ENCODE measurements around the gene TMEM131L.
A peak's percentile ranks its signal among the peaks of the same experiment; 100 is the strongest.
"Not testable (repeated sequence)": the region's sequence is repeated elsewhere in the genome, so short reads cannot be mapped to it uniquely, and the experiment has no call there.

TMEM131L gene

GRCh38 chr4:153507310-153508073 is 41.3 kb downstream of the TMEM131L start:
- DNase-seq = no peak

GRCh38 chr4:153509212-153509611 is 43.1 kb downstream of the TMEM131L start:
- not testable (repeated sequence) for DNase-seq

GRCh38 chr4:153509724-153510123 is 43.6 kb downstream of the TMEM131L start:
- DNase-seq = no peak

GRCh38 chr4:153510252-153511001 is 44.3 kb downstream of the TMEM131L start:
- DNase-seq = no peak

- no peak for DNase-seq
Measured at GRCh38 chr4:153511104-153511503, 44.9 kb downstream of the TMEM131L start.

- no peak for DNase-seq
Measured at GRCh38 chr4:153512162-153512852, 46.1 kb downstream of the TMEM131L start.

- no peak for DNase-seq
Measured at GRCh38 chr4:153512952-153513500, 46.9 kb downstream of the TMEM131L start.

GRCh38 chr4:153513596-153513995 is 47.4 kb downstream of the TMEM131L start:
- no peak for DNase-seq

- DNase-seq = no peak
Measured at GRCh38 chr4:153514001-153514526, 47.9 kb downstream of the TMEM131L start.

- DNase-seq = no peak
Measured at GRCh38 chr4:153514688-153515426, 48.7 kb downstream of the TMEM131L start.

GRCh38 chr4:153517159-153517558 is 51.0 kb downstream of the TMEM131L start:
- DNase-seq = no peak

GRCh38 chr4:153518001-153518400 is 51.8 kb downstream of the TMEM131L start:
- DNase-seq = no peak

GRCh38 chr4:153518637-153519389 is 52.7 kb downstream of the TMEM131L start:
- DNase-seq = peak in 1 of 5 donors; percentile 45

- no peak for DNase-seq
Measured at GRCh38 chr4:153519687-153520086, 53.5 kb downstream of the TMEM131L start.

GRCh38 chr4:153520227-153520626 is 54.1 kb downstream of the TMEM131L start:
- no peak for DNase-seq

- no peak for DNase-seq
Measured at GRCh38 chr4:153520801-153521329, 54.7 kb downstream of the TMEM131L start.

GRCh38 chr4:153521478-153521877 is 55.3 kb downstream of the TMEM131L start:
- DNase-seq = peak in 1 of 5 donors; percentile 52

GRCh38 chr4:153521999-153522801 is 56.0 kb downstream of the TMEM131L start:
- peak in 4 of 5 donors; percentile 30 to 88 (median 43) for DNase-seq

- peak in 3 of 5 donors; percentile 23 to 64 (median 26) for DNase-seq
Measured at GRCh38 chr4:153522802-153523094, 56.6 kb downstream of the TMEM131L start.

GRCh38 chr4:153523164-153523796 is 57.1 kb downstream of the TMEM131L start:
- no peak for DNase-seq

All from T-helper 1 cell (primary cell).